HT-29 (cell line): ENCODE measurements around the gene HOXB8. TPM values are rescaled to one million over a fixed set of nuclear protein-coding genes. Genes with fewer than 3 reads are reported as not detected.
A peak's percentile ranks its signal among the peaks of the same experiment; 100 is the strongest.

Experiments used
- DNase-seq: peaks from one replicate; pipeline ENCODE4 v3.0.0-alpha.2; 2015; ENCODE audit warnings: low spot score
- total RNA-seq: library from RNA; depleted of rRNA; stranded (reverse); fragments of >200 nt; shearing (Covaris generic); gene quantifications from 2 replicates; pipeline ENCODE4 v1.2.3, GENCODE V29; 2014

The HOXB8 gene
- total RNA-seq, 1 experiment from 2014 or later: 51.0 TPM

- peak; percentile 74 for DNase-seq
Measured at GRCh38 chr17:48610282-48611211, 4.5 kb downstream of the HOXB8 start, which contains the start of gene HOXB7. HOXB7 (minus strand) TSS chr17:48611017; CDS start chr17:48610918, 99 bp downstream.

- DNase-seq: peak; percentile 73
Measured at GRCh38 chr17:48609759-48610281, 5.3 kb downstream of the HOXB8 start.

GRCh38 chr17:48609033-48609432 lies 6.1 kb downstream of the HOXB8 start:
- DNase-seq: peak; percentile 72

GRCh38 chr17:48608494-48608834 lies 6.6 kb downstream of the HOXB8 start:
- DNase-seq: peak; percentile 70

- peak; percentile 74 for DNase-seq
Measured at GRCh38 chr17:48606892-48607614, 8.0 kb downstream of the HOXB8 start.

- peak; percentile 75 for DNase-seq
Measured at GRCh38 chr17:48605991-48606891, 8.9 kb downstream of the HOXB8 start.

GRCh38 chr17:48605409-48605919 lies 9.6 kb downstream of the HOXB8 start:
- peak; percentile 74 for DNase-seq

- peak; percentile 88 for DNase-seq
Measured at GRCh38 chr17:48604770-48605329, 10.2 kb downstream of the HOXB8 start, which contains the start of gene HOXB6. HOXB6 (minus strand) TSS chr17:48604986; CDS start chr17:48598150, 6,836 bp downstream.

GRCh38 chr17:48603959-48604769 lies 10.9 kb downstream of the HOXB8 start:
- DNase-seq: peak; percentile 76

GRCh38 chr17:48601539-48602425 lies 13.3 kb downstream of the HOXB8 start:
- peak; percentile 74 for DNase-seq

GRCh38 chr17:48601207-48601538 lies 13.9 kb downstream of the HOXB8 start:
- peak; percentile 73 for DNase-seq

GRCh38 chr17:48600244-48601098 lies 14.6 kb downstream of the HOXB8 start:
- DNase-seq: peak; percentile 68

GRCh38 chr17:48599354-48599753 lies 15.7 kb downstream of the HOXB8 start:
- DNase-seq: no peak

- peak; percentile 71 for DNase-seq
Measured at GRCh38 chr17:48598736-48599135, 16.4 kb downstream of the HOXB8 start.

GRCh38 chr17:48597778-48598631 lies 17.1 kb downstream of the HOXB8 start:
- DNase-seq: peak; percentile 85

GRCh38 chr17:48597528-48597777 lies 17.6 kb downstream of the HOXB8 start:
- no peak for DNase-seq
